ENCODE results near the gene SRL.

DNA sequence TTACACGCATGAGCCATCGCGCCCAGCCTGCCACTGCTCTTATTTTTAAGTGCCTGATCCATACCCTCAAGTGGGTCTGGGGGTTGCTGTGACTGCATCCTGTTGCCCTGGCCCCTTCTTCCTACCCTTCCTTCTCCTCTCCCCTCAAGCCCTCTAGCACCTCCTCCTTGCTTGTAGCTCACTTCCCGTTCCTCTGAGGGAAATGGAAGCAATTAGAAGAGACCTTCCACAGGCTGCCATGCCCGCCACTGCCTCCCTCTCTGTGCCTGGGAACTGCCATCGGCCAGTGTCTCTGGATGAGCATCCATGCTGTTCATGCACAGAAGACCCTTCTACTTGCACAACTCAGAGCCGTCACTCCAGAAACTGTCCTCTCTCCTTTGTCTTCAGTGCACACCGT lies 41.6 kb upstream of the SRL start:
- no peak for TF ChIP-seq POLR2A (IDR thresholded peaks at IDR 0.05)
- TF ChIP-seq, protein P1, sequence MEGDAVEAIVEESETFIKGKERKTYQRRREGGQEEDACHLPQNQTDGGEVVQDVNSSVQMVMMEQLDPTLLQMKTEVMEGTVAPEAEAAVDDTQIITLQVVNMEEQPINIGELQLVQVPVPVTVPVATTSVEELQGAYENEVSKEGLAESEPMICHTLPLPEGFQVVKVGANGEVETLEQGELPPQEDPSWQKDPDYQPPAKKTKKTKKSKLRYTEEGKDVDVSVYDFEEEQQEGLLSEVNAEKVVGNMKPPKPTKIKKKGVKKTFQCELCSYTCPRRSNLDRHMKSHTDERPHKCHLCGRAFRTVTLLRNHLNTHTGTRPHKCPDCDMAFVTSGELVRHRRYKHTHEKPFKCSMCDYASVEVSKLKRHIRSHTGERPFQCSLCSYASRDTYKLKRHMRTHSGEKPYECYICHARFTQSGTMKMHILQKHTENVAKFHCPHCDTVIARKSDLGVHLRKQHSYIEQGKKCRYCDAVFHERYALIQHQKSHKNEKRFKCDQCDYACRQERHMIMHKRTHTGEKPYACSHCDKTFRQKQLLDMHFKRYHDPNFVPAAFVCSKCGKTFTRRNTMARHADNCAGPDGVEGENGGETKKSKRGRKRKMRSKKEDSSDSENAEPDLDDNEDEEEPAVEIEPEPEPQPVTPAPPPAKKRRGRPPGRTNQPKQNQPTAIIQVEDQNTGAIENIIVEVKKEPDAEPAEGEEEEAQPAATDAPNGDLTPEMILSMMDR (IDR thresholded peaks at IDR 0.05): no peak

Data from adrenal gland (tissue), 5 donors.